ENCODE measurements around the gene CCND2. TPM values are rescaled to one million over a fixed set of nuclear protein-coding genes. Genes with fewer than 3 reads are reported as not detected.

Gene CCND2
- total and polyA plus RNA-seq, 4 donors: 17.1 to 170 (median 77.0) TPM

GRCh38 chr12:4283512-4284255 lies 10.1 kb downstream of the CCND2 start:
- no peak overlapping the region for H3K4me3 ChIP-seq (ENCODE audit: low read length in 2 of 2)
- no peak for DNase-seq
- no peaks in the 10 kb centered on the region for H3K27me3 ChIP-seq (ENCODE audit: control insufficient read depth in 1 of 2, insufficient read depth in 2 of 2, low read length in 1 of 2)
- H3K4me1 ChIP-seq (ENCODE audit: control insufficient read depth in 1 of 2, insufficient read depth in 2 of 2, low read length in 2 of 2): no peaks in the 10 kb centered on the region
- H3K9me3 ChIP-seq (ENCODE audit: control insufficient read depth, low read length): no peaks in the 10 kb centered on the region
- intact Hi-C loops (cut with DNase I): no loop called here
- H3K36me3 ChIP-seq (ENCODE audit: control insufficient read depth in 1 of 2, insufficient read depth in 2 of 2, low read length in 1 of 2): peaks cover 2 to 11% of the 10 kb centered on the region in 2 donors
- no peak for ATAC-seq (ENCODE audit: low FRiP score)
- no peak overlapping the region for H3K27ac ChIP-seq (ENCODE audit: low read depth in 1 of 2, low read length in 2 of 2)
- 44 to 45% methylated on average over 12 of the region's 12 CpGs for WGBS, 2 donors

GRCh38 chr12:4284306-4284705 lies 10.7 kb downstream of the CCND2 start:
- Histone ChIP-seq H3K4me3 (ENCODE audit: low read length in 2 of 2) (no peak overlapping the region), H3K27me3 (ENCODE audit: control insufficient read depth in 1 of 2, insufficient read depth in 2 of 2, low read length in 1 of 2) (no peaks in the 10 kb centered on the region), H3K36me3 (ENCODE audit: control insufficient read depth in 1 of 2, insufficient read depth in 2 of 2, low read length in 1 of 2) (peaks cover 2 to 13% of the 10 kb centered on the region in 2 donors), H3K27ac (ENCODE audit: low read depth in 1 of 2, low read length in 2 of 2) (no peak overlapping the region), H3K9me3 (ENCODE audit: control insufficient read depth, low read length) (no peaks in the 10 kb centered on the region), H3K4me1 (ENCODE audit: control insufficient read depth in 1 of 2, insufficient read depth in 2 of 2, low read length in 2 of 2) (no peaks in the 10 kb centered on the region)
- intact Hi-C loops (cut with DNase I): no loop called here
- DNase-seq: no peak
- ATAC-seq (ENCODE audit: low FRiP score): no peak
- 68 to 73% methylated on average over 4 of the region's 4 CpGs for WGBS, 2 donors

- intact Hi-C loops (cut with DNase I): no loop called here
- DNase-seq (no peak), ATAC-seq (ENCODE audit: low FRiP score) (no peak)
- no peaks in the 10 kb centered on the region for H3K4me1 ChIP-seq (ENCODE audit: control insufficient read depth in 1 of 2, insufficient read depth in 2 of 2, low read length in 2 of 2)
- H3K4me3 ChIP-seq (ENCODE audit: low read length in 2 of 2): no peak overlapping the region
- 82 to 84% methylated on average over 8 of the region's 8 CpGs for WGBS, 2 donors
- H3K36me3 ChIP-seq (ENCODE audit: control insufficient read depth in 1 of 2, insufficient read depth in 2 of 2, low read length in 1 of 2): peaks cover 2 to 14% of the 10 kb centered on the region in 2 donors
- H3K9me3 ChIP-seq (ENCODE audit: control insufficient read depth, low read length): no peaks in the 10 kb centered on the region
- H3K27me3 ChIP-seq (ENCODE audit: control insufficient read depth in 1 of 2, insufficient read depth in 2 of 2, low read length in 1 of 2): no peaks in the 10 kb centered on the region
- H3K27ac ChIP-seq (ENCODE audit: low read depth in 1 of 2, low read length in 2 of 2): no peak overlapping the region
Observed at GRCh38 chr12:4285070-4285469, 11.5 kb downstream of the CCND2 start.

DNA sequence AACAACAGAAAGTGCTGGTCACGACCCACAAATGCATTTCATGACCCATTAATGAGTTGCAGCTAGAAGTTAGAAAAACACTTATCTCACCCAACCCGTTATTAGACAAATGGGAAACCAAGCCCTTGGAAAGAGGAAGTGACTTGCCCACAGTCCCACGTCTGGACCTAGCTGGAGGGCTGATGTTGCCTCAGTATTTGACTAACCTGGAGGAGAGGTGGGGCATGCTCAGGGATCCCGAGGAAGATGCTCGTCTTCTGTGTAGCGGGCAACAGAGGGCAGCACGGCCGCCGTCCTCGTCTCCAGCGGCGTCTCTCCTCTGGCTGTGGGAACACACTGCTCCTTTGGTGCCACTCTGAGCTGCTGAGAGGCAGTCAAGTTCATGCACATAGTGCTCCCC lies 12.7 kb downstream of the CCND2 start:
- 75 to 80% methylated on average over 12 of the region's 12 CpGs for WGBS, 2 donors
- Histone ChIP-seq H3K36me3 (ENCODE audit: control insufficient read depth in 1 of 2, insufficient read depth in 2 of 2, low read length in 1 of 2) (peaks cover 2 to 13% of the 10 kb centered on the region in 2 donors), H3K27me3 (ENCODE audit: control insufficient read depth in 1 of 2, insufficient read depth in 2 of 2, low read length in 1 of 2) (no peaks in the 10 kb centered on the region), H3K4me1 (ENCODE audit: control insufficient read depth in 1 of 2, insufficient read depth in 2 of 2, low read length in 2 of 2) (no peaks in the 10 kb centered on the region), H3K4me3 (ENCODE audit: low read length in 2 of 2) (no peak overlapping the region), H3K9me3 (ENCODE audit: control insufficient read depth, low read length) (no peaks in the 10 kb centered on the region), H3K27ac (ENCODE audit: low read depth in 1 of 2, low read length in 2 of 2) (no peak overlapping the region)
- intact Hi-C loops (cut with DNase I): no loop called here
- no peak for ATAC-seq (ENCODE audit: low FRiP score)
- no peak for DNase-seq

- DNase-seq (no peak), ATAC-seq (ENCODE audit: low FRiP score) (no peak)
- no peaks in the 10 kb centered on the region for H3K27me3 ChIP-seq (ENCODE audit: control insufficient read depth in 1 of 2, insufficient read depth in 2 of 2, low read length in 1 of 2)
- intact Hi-C loops (cut with DNase I): no loop called here
- no peaks in the 10 kb centered on the region for H3K4me1 ChIP-seq (ENCODE audit: control insufficient read depth in 1 of 2, insufficient read depth in 2 of 2, low read length in 2 of 2)
- H3K27ac ChIP-seq (ENCODE audit: low read depth in 1 of 2, low read length in 2 of 2): no peak overlapping the region
- H3K4me3 ChIP-seq (ENCODE audit: low read length in 2 of 2): no peak overlapping the region
- WGBS, 2 donors: 50 to 56% methylated on average over 14 of the region's 14 CpGs
- no peaks in the 10 kb centered on the region for H3K9me3 ChIP-seq (ENCODE audit: control insufficient read depth, low read length)
- peaks cover 2 to 12% of the 10 kb centered on the region in 2 donors for H3K36me3 ChIP-seq (ENCODE audit: control insufficient read depth in 1 of 2, insufficient read depth in 2 of 2, low read length in 1 of 2)
Observed at GRCh38 chr12:4286771-4287317, 13.3 kb downstream of the CCND2 start.

- no peak overlapping the region for H3K4me3 ChIP-seq (ENCODE audit: low read length in 2 of 2)
- no peaks in the 10 kb centered on the region for H3K9me3 ChIP-seq (ENCODE audit: control insufficient read depth, low read length)
- intact Hi-C loops (cut with DNase I): no loop called here
- H3K4me1 ChIP-seq (ENCODE audit: control insufficient read depth in 1 of 2, insufficient read depth in 2 of 2, low read length in 2 of 2): no peaks in the 10 kb centered on the region
- H3K27me3 ChIP-seq (ENCODE audit: control insufficient read depth in 1 of 2, insufficient read depth in 2 of 2, low read length in 1 of 2): no peaks in the 10 kb centered on the region
- peaks cover 0 to 9% of the 10 kb centered on the region in 2 donors for H3K36me3 ChIP-seq (ENCODE audit: control insufficient read depth in 1 of 2, insufficient read depth in 2 of 2, low read length in 1 of 2)
- DNase-seq (no peak), ATAC-seq (ENCODE audit: low FRiP score) (no peak)
- WGBS, 2 donors: 58 to 59% methylated on average over 18 of the region's 18 CpGs
- no peak overlapping the region for H3K27ac ChIP-seq (ENCODE audit: low read depth in 1 of 2, low read length in 2 of 2)
Observed at GRCh38 chr12:4287325-4288211, 14.0 kb downstream of the CCND2 start.

GRCh38 chr12:4288296-4289131 lies 15.0 kb downstream of the CCND2 start:
- Histone ChIP-seq H3K36me3 (ENCODE audit: control insufficient read depth in 1 of 2, insufficient read depth in 2 of 2, low read length in 1 of 2) (peaks cover 0 to 9% of the 10 kb centered on the region in 2 donors), H3K27ac (ENCODE audit: low read depth in 1 of 2, low read length in 2 of 2) (no peak overlapping the region), H3K4me3 (ENCODE audit: low read length in 2 of 2) (no peak overlapping the region), H3K9me3 (ENCODE audit: control insufficient read depth, low read length) (no peaks in the 10 kb centered on the region), H3K27me3 (ENCODE audit: control insufficient read depth in 1 of 2, insufficient read depth in 2 of 2, low read length in 1 of 2) (no peaks in the 10 kb centered on the region), H3K4me1 (ENCODE audit: control insufficient read depth in 1 of 2, insufficient read depth in 2 of 2, low read length in 2 of 2) (no peaks in the 10 kb centered on the region)
- 72 to 74% methylated on average over 20 of the region's 20 CpGs for WGBS, 2 donors
- intact Hi-C loops (cut with DNase I): no loop called here
- DNase-seq (no peak), ATAC-seq (ENCODE audit: low FRiP score) (no peak)

DNA sequence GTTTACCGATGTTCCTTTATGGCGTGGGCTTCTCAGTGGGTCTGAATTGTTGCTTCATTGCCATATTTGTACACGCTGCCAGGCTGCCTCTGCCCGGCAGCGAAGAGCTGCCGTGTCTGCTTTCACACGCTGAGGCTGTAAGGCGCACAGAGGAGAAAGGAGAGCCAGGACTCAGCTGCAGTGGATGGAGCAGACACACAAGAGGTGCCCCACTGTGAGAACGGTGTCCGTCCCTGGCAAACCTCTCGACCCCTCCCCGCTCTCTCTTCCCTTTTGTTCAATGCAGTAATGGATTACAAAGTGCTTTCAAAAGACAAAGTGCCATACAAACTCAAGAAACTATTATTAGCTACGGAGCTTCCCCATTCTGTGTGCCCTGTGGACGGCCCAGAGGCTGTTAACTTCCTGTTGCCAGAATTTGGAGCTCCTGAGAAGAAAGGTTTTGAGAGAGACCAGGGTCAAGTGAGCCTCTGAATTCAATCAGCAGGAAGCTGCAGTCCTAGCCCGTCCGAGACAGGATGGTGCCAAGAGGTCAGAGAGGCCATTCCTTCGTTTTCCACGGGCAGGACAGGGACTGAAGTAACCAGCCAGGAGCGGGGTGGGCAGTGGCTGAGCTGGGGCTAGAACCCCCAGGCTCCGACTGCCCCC lies 15.8 kb downstream of the CCND2 start:
- peaks cover 0 to 7% of the 10 kb centered on the region in 2 donors for H3K36me3 ChIP-seq (ENCODE audit: control insufficient read depth in 1 of 2, insufficient read depth in 2 of 2, low read length in 1 of 2)
- DNase-seq: no peak
- no peaks in the 10 kb centered on the region for H3K27me3 ChIP-seq (ENCODE audit: control insufficient read depth in 1 of 2, insufficient read depth in 2 of 2, low read length in 1 of 2)
- H3K4me1 ChIP-seq (ENCODE audit: control insufficient read depth in 1 of 2, insufficient read depth in 2 of 2, low read length in 2 of 2): no peaks in the 10 kb centered on the region
- no peak overlapping the region for H3K4me3 ChIP-seq (ENCODE audit: low read length in 2 of 2)
- 64 to 69% methylated on average over 20 of the region's 20 CpGs for WGBS, 2 donors
- H3K9me3 ChIP-seq (ENCODE audit: control insufficient read depth, low read length): no peaks in the 10 kb centered on the region
- ATAC-seq (ENCODE audit: low FRiP score): no peak
- intact Hi-C loops (cut with DNase I): no loop called here
- peak overlapping the region in 1 of 2 donors; percentile 14 for H3K27ac ChIP-seq (ENCODE audit: low read depth in 1 of 2, low read length in 2 of 2)
